Lung (tissue), 12 donors: ENCODE results near the gene IL3. TPM values are rescaled to one million over a fixed set of nuclear protein-coding genes. Genes with fewer than 3 reads are reported as not detected.
A peak's percentile ranks its signal among the peaks of the same experiment; 100 is the strongest.

Source experiments
- ATAC-seq: fragments of 200-7000 bp; cut with Tn5 transposase; one replicate; pipeline ENCODE4 v1.9.1; 2020; ENCODE audit warnings: moderate number of reproducible peaks; ENCODE audit not compliant: insufficient read depth, low FRiP score
- DNase-seq, 3 donors: peaks; one replicate each; pipeline ENCODE4 v3.0.0-alpha.2; 2013 to 2017
- H3K27ac ChIP-seq, 2 donors: one replicate each; pipeline ENCODE4 v1.5.1; 2013; ENCODE audit warnings: mild to moderate bottlenecking in 2 of 2, moderate library complexity in 2 of 2, control low read depth in 1 of 2, inconsistent platforms in 1 of 2, low read depth in 1 of 2, low read length in 1 of 2
- H3K27me3 ChIP-seq, 3 donors: one replicate each; pipeline ENCODE4 v1.5.1; 2013; ENCODE audit warnings: low read length in 2 of 3; ENCODE audit not compliant: control insufficient read depth in 3 of 3, insufficient read depth in 3 of 3
- H3K36me3 ChIP-seq, 4 donors: one replicate each; pipeline ENCODE4 v1.5.1; 2013; ENCODE audit warnings: low read length in 4 of 4, mild to moderate bottlenecking in 1 of 4, moderate library complexity in 1 of 4; ENCODE audit not compliant: control insufficient read depth in 4 of 4, insufficient read depth in 4 of 4
- H3K4me1 ChIP-seq, 5 donors: one replicate each; pipeline ENCODE4 v1.5.1; 2013; ENCODE audit warnings: low read length in 5 of 5, mild to moderate bottlenecking in 2 of 5, moderate library complexity in 1 of 5; ENCODE audit not compliant: control insufficient read depth in 5 of 5, insufficient read depth in 5 of 5
- H3K4me3 ChIP-seq: one replicate; pipeline ENCODE4 v1.5.1; 2013; ENCODE audit warnings: mild to moderate bottlenecking, control low read depth, moderate library complexity
- H3K9ac ChIP-seq, 2 donors: one replicate each; pipeline ENCODE4 v1.5.1; 2013; ENCODE audit warnings: low read length in 2 of 2, control low read depth in 1 of 2; ENCODE audit not compliant: insufficient read depth in 1 of 2
- H3K9me3 ChIP-seq, 4 donors: one replicate each; pipeline ENCODE4 v1.5.1; 2013; ENCODE audit warnings: low read length in 3 of 4, mild to moderate bottlenecking in 1 of 4, moderate library complexity in 1 of 4; ENCODE audit not compliant: control insufficient read depth in 4 of 4, insufficient read depth in 3 of 4
- WGBS, 2 donors: extraction: QIAGEN DNeasy Blood & Tissue Kit; methylation state at CpG; one replicate each; pipeline ENCODE4 v1.1.7; 2013; 5-methylcytosine and 5-hydroxymethylcytosine counted together
- polyA plus RNA-seq, 2 donors: library from polyadenylated mRNA; stranded (reverse); fragments of 200-250 nt; gene quantifications; one replicate each; pipeline ENCODE4 v1.2.1, GENCODE V29; 2013
- total RNA-seq, 2 donors: library from RNA; depleted of rRNA in 1 of 2; stranded (reverse); fragments of >200 nt in 1 of 2; gene quantifications; one replicate each; pipeline ENCODE4 v1.2.1, GENCODE V29; 2014 to 2021
- TF ChIP-seq, protein P1 (sequence below): IDR thresholded peaks from 2 replicates; pipeline ENCODE4 v1.5.1; 2012; ENCODE audit warnings: mild to moderate bottlenecking; ENCODE audit errors: control extremely low read depth, extremely low read depth
- donor health status: control.
- donor health status: control.
- donor health status: Bipolar disorder and iron deficiency.
- donor health status: healthy.
- donor health status: DM: yes; HTN: yes; CAD: no.

IL3 gene
- total and polyA plus RNA-seq, 4 donors: not detected

DNA sequence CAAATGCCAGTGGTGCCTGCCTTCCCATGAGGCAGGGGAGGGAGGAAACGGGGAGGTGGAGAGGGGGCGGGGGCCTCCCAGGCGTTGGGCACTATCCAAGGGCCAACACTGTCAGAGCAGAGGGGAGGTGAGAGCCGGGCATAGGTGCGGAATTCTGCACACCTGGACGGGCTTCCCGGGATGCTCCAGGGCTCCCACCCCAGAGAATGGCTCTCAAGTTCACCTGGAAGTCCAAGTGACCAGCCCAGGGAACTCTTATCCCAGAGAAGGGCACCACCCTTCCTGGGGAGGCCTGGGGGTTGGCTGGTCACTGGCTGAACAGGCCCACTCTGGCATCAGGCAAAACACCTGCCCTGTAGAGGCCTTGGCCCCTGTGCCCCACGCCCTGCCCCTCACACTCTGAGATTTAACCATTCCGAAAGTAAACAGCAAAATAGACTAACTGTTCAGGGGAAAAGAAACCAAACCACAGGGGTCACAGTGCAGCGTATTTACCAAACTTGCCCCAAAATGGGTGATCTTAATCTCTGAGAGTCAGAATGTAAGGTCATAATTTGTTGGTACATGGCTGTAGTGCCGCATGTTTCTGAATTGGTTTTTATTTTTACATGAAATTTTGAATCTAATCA lies 15.9 kb downstream of the IL3 start:
- ATAC-seq: no peak
- Histone ChIP-seq H3K27me3 (no peaks in the 10 kb centered on the region), H3K4me3 (no peak overlapping the region), H3K4me1 (peaks cover 0 to 23% (median 3%) of the 10 kb centered on the region in 5 donors), H3K9ac (no peak overlapping the region), H3K27ac (no peak overlapping the region), H3K36me3 (no peaks in the 10 kb centered on the region), H3K9me3 (no peaks in the 10 kb centered on the region)
- WGBS, 2 donors: 78 to 90% methylated on average over 11 of the region's 11 CpGs
- TF ChIP-seq, protein P1, sequence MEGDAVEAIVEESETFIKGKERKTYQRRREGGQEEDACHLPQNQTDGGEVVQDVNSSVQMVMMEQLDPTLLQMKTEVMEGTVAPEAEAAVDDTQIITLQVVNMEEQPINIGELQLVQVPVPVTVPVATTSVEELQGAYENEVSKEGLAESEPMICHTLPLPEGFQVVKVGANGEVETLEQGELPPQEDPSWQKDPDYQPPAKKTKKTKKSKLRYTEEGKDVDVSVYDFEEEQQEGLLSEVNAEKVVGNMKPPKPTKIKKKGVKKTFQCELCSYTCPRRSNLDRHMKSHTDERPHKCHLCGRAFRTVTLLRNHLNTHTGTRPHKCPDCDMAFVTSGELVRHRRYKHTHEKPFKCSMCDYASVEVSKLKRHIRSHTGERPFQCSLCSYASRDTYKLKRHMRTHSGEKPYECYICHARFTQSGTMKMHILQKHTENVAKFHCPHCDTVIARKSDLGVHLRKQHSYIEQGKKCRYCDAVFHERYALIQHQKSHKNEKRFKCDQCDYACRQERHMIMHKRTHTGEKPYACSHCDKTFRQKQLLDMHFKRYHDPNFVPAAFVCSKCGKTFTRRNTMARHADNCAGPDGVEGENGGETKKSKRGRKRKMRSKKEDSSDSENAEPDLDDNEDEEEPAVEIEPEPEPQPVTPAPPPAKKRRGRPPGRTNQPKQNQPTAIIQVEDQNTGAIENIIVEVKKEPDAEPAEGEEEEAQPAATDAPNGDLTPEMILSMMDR: no peak
- DNase-seq: no peak

DNA sequence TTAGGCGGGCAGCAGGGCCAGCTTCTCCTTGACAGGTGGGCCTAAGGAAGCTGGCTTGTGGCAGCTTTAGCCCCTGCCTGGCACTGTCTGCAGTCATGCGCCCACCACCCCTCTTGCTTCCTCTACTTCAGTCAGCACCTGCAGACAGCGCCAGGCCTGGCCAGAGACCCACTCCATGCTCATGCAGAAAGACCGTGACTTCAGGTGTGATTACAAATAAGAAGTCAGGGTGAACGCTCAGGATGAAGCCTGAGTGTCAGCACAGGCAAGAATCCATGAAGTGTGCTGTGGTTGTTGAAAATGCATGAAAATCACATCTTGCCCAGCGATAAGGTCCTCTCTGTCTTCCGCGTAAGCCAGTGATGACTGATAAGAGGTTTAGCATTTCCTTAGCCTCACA lies 16.5 kb downstream of the IL3 start:
- ATAC-seq (no peak), DNase-seq (no peak)
- H3K36me3 ChIP-seq: no peaks in the 10 kb centered on the region
- H3K9me3 ChIP-seq: no peaks in the 10 kb centered on the region
- H3K4me3 ChIP-seq: no peak overlapping the region
- H3K27ac ChIP-seq: no peak overlapping the region
- no peaks in the 10 kb centered on the region for H3K27me3 ChIP-seq
- peaks cover 0 to 21% (median 3%) of the 10 kb centered on the region in 5 donors for H3K4me1 ChIP-seq
- 89 to 92% methylated on average over 8 of the region's 8 CpGs for WGBS, 2 donors
- no peak overlapping the region for H3K9ac ChIP-seq
- TF ChIP-seq, protein P1: no peak

DNA sequence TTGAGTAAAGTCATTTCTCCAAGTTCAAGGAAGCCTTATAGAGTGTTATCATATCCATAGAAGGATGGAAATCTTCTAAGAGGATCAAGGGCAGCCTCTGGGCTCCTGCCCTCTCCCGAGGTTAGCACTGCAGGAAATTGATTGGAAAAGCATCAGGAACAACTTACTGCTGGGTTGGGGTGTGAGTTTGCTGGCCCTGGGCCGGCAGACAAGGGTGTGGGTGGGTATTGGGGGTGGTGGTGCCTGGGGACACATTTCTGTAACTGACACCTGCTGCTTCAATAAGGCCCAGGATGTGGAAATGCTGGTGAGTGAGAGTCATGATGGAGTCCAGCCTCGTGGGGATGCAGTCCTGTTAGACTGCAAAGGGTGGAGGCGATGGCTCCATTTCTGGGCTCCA lies 18.6 kb downstream of the IL3 start:
- Histone ChIP-seq H3K27ac (no peak overlapping the region), H3K36me3 (no peaks in the 10 kb centered on the region), H3K27me3 (no peaks in the 10 kb centered on the region), H3K4me3 (no peak overlapping the region), H3K4me1 (peaks cover 0 to 15% (median 3%) of the 10 kb centered on the region in 5 donors), H3K9me3 (no peaks in the 10 kb centered on the region), H3K9ac (no peak overlapping the region)
- ATAC-seq (no peak), DNase-seq (no peak)
- WGBS, 2 donors: 83 to 85% methylated on average over 4 of the region's 4 CpGs
- TF ChIP-seq, protein P1: no peak

DNA sequence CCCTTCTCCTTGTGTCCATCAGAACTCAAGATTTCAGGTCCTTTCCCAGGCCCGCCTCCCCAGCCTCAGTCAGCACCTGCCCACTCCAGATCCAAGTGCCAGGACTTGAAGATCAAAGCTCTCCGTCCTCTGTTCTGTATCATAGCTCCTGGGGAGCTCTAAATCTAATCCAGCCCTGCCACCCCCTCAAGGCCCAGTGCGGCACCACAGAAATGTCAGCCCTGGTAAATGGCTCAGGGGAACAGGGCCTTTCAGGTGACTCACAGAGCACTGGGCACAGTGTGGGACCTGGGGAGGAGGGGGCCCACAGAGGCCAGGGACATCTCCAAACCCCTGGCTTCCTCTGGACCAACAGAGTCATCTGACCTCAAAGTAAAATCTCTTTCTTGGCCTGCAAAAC lies 19.2 kb downstream of the IL3 start:
- Histone ChIP-seq H3K4me3 (no peak overlapping the region), H3K4me1 (peaks cover 0 to 9% (median 3%) of the 10 kb centered on the region in 5 donors), H3K36me3 (no peaks in the 10 kb centered on the region), H3K27ac (no peak overlapping the region), H3K9me3 (no peaks in the 10 kb centered on the region), H3K9ac (no peak overlapping the region), H3K27me3 (no peaks in the 10 kb centered on the region)
- peak in 1 of 3 donors; percentile 17 for DNase-seq
- ATAC-seq: no peak
- TF ChIP-seq, protein P1: no peak
- WGBS, 2 donors: 79 to 93% methylated on average over 3 of the region's 3 CpGs
